Occipital lobe (tissue), 1 donor: ENCODE measurements around the gene VGLL3. TPM values are rescaled to one million over a fixed set of nuclear protein-coding genes. Genes with fewer than 3 reads are reported as not detected.

Source experiments
- total RNA-seq: library from RNA; depleted of rRNA; stranded (reverse); fragments of >200 nt; gene quantifications from one replicate; pipeline ENCODE4 v1.2.3, GENCODE V29; 2014

Gene VGLL3
- total RNA-seq, 1 donor from 2014 or later, result 1.7 TPM

Other genes starting within 250 kb of the VGLL3 start
- 36.7 TPM for gene CHMP2B, start 236.2 kb upstream of the VGLL3 start, total RNA-seq